SK-N-SH (cell line): ENCODE measurements around the gene FAM20C.

Source experiments
- CTCF ChIP-seq: fragments of 200-600 bp; sonication (generic); IDR thresholded peaks from 2 replicates; pipeline ENCODE4 v1.6.1; 2017; ENCODE audit warnings: antibody characterized with exemption, mild to moderate bottlenecking, moderate library complexity
- EP300 ChIP-seq, 2 experiments: IDR thresholded peaks; 2 replicates each; pipeline versions ENCODE4 v1.4.0 to v1.6.1; 2012; ENCODE audit warnings: borderline replicate concordance in 1 of 2, low read depth in 1 of 2, low read length in 1 of 2
- EZH2phosphoT487 ChIP-seq: fragments of 200-600 bp; sonication (generic); IDR thresholded peaks from 2 replicates; pipeline ENCODE4 v1.6.1; 2017; ENCODE audit warnings: low read depth, mixed run types, mild to moderate bottlenecking, antibody characterized with exemption, moderate library complexity, borderline replicate concordance
- JUND ChIP-seq: IDR thresholded peaks from 2 replicates; pipeline ENCODE4 v1.4.0; 2012
- MAX ChIP-seq: IDR thresholded peaks from 2 replicates; pipeline ENCODE4 v1.4.0; 2012; ENCODE audit warnings: low read depth
- NFIC ChIP-seq: IDR thresholded peaks from 2 replicates; pipeline ENCODE4 v1.4.0; 2012; ENCODE audit warnings: borderline replicate concordance
- POLR2AphosphoS5 ChIP-seq: IDR thresholded peaks from 2 replicates; pipeline ENCODE4 v1.6.1; 2012; ENCODE audit warnings: low read depth, low read length
- REST ChIP-seq: IDR thresholded peaks from 2 replicates; pipeline ENCODE4 v1.6.1; 2012; ENCODE audit warnings: mild to moderate bottlenecking, low read depth, low read length, moderate library complexity
- RXRA ChIP-seq: IDR thresholded peaks from 2 replicates; pipeline ENCODE4 v1.4.0; 2012; ENCODE audit warnings: low read depth, mild to moderate bottlenecking, borderline replicate concordance
- TAF1 ChIP-seq: IDR thresholded peaks from 2 replicates; pipeline ENCODE4 v1.6.1; 2012; ENCODE audit warnings: low read depth, mild to moderate bottlenecking, low read length, moderate library complexity, borderline replicate concordance
- YY1 ChIP-seq: IDR thresholded peaks from 2 replicates; pipeline ENCODE4 v1.4.0; 2012; ENCODE audit warnings: low read depth, mild to moderate bottlenecking

GRCh38 chr7:276230-276835, 84.0 kb downstream of the FAM20C start:
- TF ChIP-seq TAF1 = no peak
- no peak for TF ChIP-seq POLR2AphosphoS5
- TF ChIP-seq NFIC = no peak
- TF ChIP-seq CTCF = no peak
- TF ChIP-seq EZH2phosphoT487 = no peak
- no peak for TF ChIP-seq REST
- no peak for TF ChIP-seq JUND
- TF ChIP-seq RXRA = no peak
- TF ChIP-seq MAX = no peak
- no peak for TF ChIP-seq EP300 (IDR thresholded peaks at IDR 0.05; ENCODE audit: borderline replicate concordance in 1 of 2, low read depth in 1 of 2, low read length in 1 of 2)
- no peak for TF ChIP-seq YY1
